ENCODE data around the gene ALB. TPM values are rescaled to one million over a fixed set of nuclear protein-coding genes. Genes with fewer than 3 reads are reported as not detected.

The ALB gene
- total RNA-seq, 1 donor from 2014 or later: 0.48 TPM

GRCh38 chr4:73429826-73430587 is 25.9 kb downstream of the ALB start:
- DNase-seq (ENCODE audit: low spot score): no peak

GRCh38 chr4:73431813-73432168 is 27.7 kb downstream of the ALB start:
- DNase-seq (ENCODE audit: low spot score): no peak

DNA sequence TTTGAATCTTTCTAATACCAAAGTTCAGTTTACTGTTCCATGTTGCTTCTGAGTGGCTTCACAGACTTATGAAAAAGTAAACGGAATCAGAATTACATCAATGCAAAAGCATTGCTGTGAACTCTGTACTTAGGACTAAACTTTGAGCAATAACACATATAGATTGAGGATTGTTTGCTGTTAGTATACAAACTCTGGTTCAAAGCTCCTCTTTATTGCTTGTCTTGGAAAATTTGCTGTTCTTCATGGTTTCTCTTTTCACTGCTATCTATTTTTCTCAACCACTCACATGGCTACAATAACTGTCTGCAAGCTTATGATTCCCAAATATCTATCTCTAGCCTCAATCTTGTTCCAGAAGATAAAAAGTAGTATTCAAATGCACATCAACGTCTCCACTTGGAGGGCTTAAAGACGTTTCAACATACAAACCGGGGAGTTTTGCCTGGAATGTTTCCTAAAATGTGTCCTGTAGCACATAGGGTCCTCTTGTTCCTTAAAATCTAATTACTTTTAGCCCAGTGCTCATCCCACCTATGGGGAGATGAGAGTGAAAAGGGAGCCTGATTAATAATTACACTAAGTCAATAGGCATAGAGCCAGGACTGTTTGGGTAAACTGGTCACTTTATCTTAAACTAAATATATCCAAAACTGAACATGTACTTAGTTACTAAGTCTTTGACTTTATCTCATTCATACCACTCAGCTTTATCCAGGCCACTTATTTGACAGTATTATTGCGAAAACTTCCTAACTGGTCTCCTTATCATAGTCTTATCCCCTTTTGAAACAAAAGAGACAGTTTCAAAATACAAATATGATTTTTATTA is 28.3 kb downstream of the ALB start:
- no peak for DNase-seq (ENCODE audit: low spot score)

- no peak for DNase-seq (ENCODE audit: low spot score)
These were observed 29.1 kb downstream of the ALB start for GRCh38 chr4:73433140-73433539.

GRCh38 chr4:73434311-73434710 is 30.2 kb downstream of the ALB start:
- DNase-seq (ENCODE audit: low spot score): no peak

- DNase-seq (ENCODE audit: low spot score): no peak
These were observed 31.9 kb downstream of the ALB start, which contains the start of gene AFP for GRCh38 chr4:73435984-73436383. Gene AFP, plus strand, starts transcription at chr4:73436221. Its CDS starts 42 bp downstream, at chr4:73436263.

GRCh38 chr4:73436674-73437557 is 32.8 kb downstream of the ALB start:
- no peak for DNase-seq (ENCODE audit: low spot score)

- DNase-seq (ENCODE audit: low spot score): no peak
These were observed 33.5 kb downstream of the ALB start for GRCh38 chr4:73437558-73437956.

- DNase-seq (ENCODE audit: low spot score): no peak
These were observed 34.0 kb downstream of the ALB start for GRCh38 chr4:73438048-73438447.

DNA sequence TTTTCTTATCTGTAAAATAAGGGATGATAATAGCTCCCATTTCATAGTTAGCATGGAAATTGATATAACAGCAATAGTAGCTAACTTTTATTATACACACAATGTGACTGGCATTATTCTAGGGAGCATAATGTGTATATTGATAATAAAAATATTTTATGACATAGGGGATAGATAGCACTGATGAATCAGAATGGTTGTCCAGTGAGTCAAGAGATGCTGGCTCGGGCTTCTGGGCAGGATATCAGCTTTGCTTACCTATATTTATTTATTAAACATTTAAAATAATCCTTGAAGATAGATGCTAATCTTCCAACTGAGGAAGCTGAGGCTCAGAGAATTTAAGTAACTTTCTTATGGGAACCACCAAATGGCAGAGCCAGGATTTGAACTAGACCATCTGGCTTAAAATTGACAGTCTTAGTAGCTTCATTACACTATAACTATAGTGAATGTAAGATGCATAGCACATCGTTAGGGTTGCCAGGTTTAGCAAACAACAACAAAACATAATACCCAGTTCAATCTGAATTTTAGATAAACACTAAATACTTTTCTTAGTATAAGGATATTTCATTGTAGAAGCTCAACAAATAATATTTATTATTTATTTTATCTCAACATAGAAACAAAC is 34.6 kb downstream of the ALB start:
- DNase-seq (ENCODE audit: low spot score): no peak

DNA sequence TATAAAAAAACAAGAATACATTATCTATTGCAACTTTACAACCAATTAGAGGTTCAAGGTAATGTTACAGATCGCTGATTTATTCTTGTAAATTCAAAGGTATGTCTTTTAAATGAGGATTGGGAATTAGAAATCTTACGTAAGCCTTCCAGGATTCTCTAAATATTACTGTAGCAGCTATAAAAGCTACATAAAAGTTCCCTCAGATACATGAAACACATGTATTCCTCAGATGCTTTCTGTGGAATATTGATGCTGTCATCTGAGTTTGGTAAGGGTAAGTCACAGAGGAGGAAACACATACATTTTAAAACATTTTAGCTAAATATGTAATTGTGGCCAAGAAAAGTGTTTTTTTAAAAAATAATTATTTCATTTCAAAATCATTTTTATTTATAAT is 35.4 kb downstream of the ALB start:
- no peak for DNase-seq (ENCODE audit: low spot score)

GRCh38 chr4:73439991-73440390 is 35.9 kb downstream of the ALB start:
- no peak for DNase-seq (ENCODE audit: low spot score)

DNA sequence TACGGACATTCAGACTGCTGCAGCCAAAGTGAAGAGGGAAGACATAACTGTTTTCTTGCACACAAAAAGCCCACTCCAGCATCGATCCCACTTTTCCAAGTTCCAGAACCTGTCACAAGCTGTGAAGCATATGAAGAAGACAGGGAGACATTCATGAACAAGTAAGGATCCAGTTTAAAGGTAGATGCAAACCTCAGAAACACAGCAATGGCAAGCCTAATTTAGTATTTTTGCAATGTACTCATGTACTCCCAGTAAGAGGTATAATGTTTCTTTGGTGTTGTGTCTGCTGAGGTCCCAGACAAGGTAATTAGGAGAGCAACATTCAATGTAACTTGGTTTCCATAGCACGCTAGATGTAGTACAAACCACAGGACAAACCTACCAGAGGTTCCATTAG is 36.6 kb downstream of the ALB start:
- no peak for DNase-seq (ENCODE audit: low spot score)

GRCh38 chr4:73442275-73442674 is 38.2 kb downstream of the ALB start:
- no peak for DNase-seq (ENCODE audit: low spot score)

- DNase-seq (ENCODE audit: low spot score): no peak
These were observed 39.1 kb downstream of the ALB start for GRCh38 chr4:73443224-73443623.

DNA sequence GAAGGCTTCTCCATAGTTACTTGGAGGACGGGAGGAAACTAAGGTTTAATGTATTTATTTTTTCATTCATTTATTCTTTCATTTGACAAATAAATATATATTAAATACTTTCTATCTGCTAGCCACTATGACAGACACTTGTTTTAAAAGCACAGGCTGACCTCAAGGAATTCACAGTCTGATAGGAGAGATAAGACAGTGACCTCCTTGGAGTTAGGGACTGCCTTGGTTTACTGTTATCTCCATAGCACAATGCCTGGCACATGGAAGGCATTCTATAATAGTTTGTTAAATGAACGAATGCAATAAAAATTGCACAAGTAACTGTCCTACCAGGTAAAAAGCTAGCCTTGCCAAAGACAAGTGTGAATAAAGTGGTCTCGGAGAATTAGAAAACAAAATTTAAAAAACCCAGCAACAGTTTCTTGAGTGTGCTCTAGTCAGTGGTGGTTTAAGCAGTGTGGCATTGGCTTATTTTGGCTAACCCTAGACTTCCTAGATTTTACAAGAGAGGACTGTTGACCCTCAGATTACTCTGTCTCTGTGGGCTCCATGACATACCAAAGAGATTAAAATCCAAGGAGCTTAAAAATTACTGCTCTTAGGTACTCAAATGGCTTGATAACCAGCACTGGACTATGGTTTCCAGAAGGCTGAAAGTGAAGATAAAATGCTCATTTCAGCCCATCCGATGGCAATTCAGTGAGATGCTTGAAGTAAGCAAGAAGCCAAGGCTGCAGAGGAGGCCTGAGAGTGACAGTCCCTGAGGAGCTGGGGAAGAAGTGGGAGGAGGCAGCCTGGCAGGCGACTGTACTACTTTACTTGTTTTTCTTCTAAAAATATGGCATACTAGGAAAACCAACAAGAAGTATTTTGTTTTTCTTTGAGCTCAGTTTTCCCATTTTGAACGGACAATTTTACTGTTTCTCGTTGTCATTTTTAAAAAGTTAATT is 41.6 kb downstream of the ALB start:
- DNase-seq (ENCODE audit: low spot score): no peak

DNA sequence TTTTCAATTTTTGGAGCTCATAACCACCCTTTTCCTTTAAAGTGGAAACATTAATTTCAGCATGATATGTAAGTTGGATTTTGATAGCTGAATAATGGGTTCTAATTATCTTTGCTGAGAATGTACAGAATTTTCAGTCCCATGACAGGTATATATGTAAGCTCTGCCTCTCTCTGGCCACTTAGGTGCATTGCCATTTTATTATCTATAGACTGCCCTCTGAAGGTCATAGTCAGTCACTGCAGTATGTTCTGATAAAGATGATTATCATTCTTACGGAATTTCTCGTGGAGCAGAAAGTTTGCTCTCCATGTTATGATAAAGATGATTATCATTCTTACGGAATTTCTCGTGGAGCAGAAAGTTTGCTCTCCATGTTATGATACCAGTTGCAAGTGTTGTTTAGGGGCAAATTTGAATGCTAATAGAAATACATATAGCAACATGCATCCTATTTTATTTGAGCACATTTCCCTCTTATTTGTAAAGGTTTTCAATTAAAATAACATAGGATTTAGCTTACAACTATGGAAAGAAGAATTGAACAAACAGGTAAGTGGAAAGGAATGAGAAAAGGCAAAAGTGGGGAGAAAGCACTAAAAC is 42.4 kb downstream of the ALB start:
- no peak for DNase-seq (ENCODE audit: low spot score)

DNA sequence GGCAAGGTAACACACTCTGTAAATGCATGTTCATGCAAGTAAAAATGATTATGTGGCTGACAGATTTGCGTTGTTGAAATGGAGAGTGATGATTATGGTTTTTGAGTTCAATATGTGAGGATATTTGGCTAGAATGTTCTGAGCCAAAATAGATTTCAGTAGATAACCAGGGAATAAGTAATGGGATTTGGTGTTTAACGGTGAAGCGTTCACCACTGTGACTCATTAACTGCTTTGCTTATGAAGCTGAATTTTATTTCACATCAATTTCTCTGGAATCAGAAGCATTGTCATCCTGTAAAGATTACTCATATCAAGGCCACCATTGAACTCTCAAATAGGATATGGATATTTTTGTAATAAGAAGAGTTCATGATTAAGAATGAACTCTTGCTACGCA is 43.6 kb downstream of the ALB start:
- DNase-seq (ENCODE audit: low spot score): no peak

GRCh38 chr4:73448448-73449203 is 44.5 kb downstream of the ALB start:
- DNase-seq (ENCODE audit: low spot score): no peak

Measured in mesenteric fat pad (tissue), 1 donor.